Panc1 (cell line): ENCODE measurements around the gene OR2V2. TPM values are rescaled to one million over a fixed set of nuclear protein-coding genes. Genes with fewer than 3 reads are reported as not detected.

Source experiments
- ATAC-seq: fragments of 200-7000 bp; cut with Tn5 transposase; 2 replicates; pipeline ENCODE4 v1.9.1; 2020; ENCODE audit warnings: mild to moderate bottlenecking, moderate library complexity
- BruUV-seq: library from RNA; stranded (reverse); fragments of 400-500 nt; replicated peaks from 2 replicates; lab custom pipeline; 2021; lab: Mats Ljungman, UMichigan
- CTCF ChIA-PET: fragments of 300-600 bp; sonication (Branson Sonifier 250); formaldehyde crosslinking; loops from one replicate; lab custom pipeline; 2022; ENCODE audit warnings: antibody characterized with exemption; lab: Charles Lee
- POLR2A ChIA-PET: fragments of 300-600 bp; sonication (Branson Sonifier 250); formaldehyde crosslinking; loops from one replicate; lab custom pipeline; 2022; ENCODE audit warnings: antibody characterized with exemption; lab: Charles Lee
- DNase-seq: peaks from one replicate; pipeline ENCODE4 v3.0.0-alpha.2; 2010; ENCODE audit warnings: low read depth, low spot score
- H3K27ac ChIP-seq: 2 replicates; pipeline ENCODE4 v1.5.1; 2011; ENCODE audit warnings: mild to moderate bottlenecking, low read length, inconsistent platforms
- H3K27me3 ChIP-seq: fragments of 200-500 bp; sonication (Bioruptor generic); 2 replicates; pipeline ENCODE4 v1.6.0; 2014; ENCODE audit warnings: low read length, inconsistent platforms; ENCODE audit not compliant: control insufficient read depth, insufficient read depth
- H3K36me3 ChIP-seq: fragments of 200-500 bp; sonication (Bioruptor generic); 2 replicates; pipeline ENCODE4 v1.5.1; 2014; ENCODE audit warnings: inconsistent platforms, mild to moderate bottlenecking, low read length, moderate library complexity; ENCODE audit not compliant: control insufficient read depth, insufficient read depth
- H3K4me1 ChIP-seq: 2 replicates; pipeline ENCODE4 v1.5.1; 2011; ENCODE audit warnings: inconsistent platforms, mild to moderate bottlenecking, low read length, moderate library complexity; ENCODE audit not compliant: control insufficient read depth, insufficient read depth
- H3K4me3 ChIP-seq, 2 experiments: 2 replicates each; pipeline ENCODE4 v1.5.1; 2011 to 2012; ENCODE audit warnings: low read depth in 2 of 2, low read length in 2 of 2, mild to moderate bottlenecking in 2 of 2, inconsistent platforms in 1 of 2, moderate library complexity in 1 of 2
- H3K9me3 ChIP-seq: fragments of 200-500 bp; sonication (Bioruptor generic); 2 replicates; pipeline ENCODE4 v1.5.1; 2014; ENCODE audit warnings: low read depth, mild to moderate bottlenecking, inconsistent platforms, low read length, moderate library complexity; ENCODE audit not compliant: control insufficient read depth, insufficient read depth
- CTCF ChIP-seq: fragments of 450-650 bp; IDR thresholded peaks from 2 replicates; pipeline ENCODE4 v1.5.1; 2017; ENCODE audit warnings: mild to moderate bottlenecking
- POLR2AphosphoS5 ChIP-seq: IDR thresholded peaks from 2 replicates; pipeline ENCODE4 v1.6.1; 2012; ENCODE audit warnings: mild to moderate bottlenecking, low read depth, low read length, moderate library complexity
- REST ChIP-seq, 2 experiments: IDR thresholded peaks; 2 replicates each; pipeline ENCODE4 v1.6.1; 2011 to 2012; ENCODE audit warnings: low read depth in 2 of 2, control low read depth in 1 of 2, low read length in 1 of 2, mild to moderate bottlenecking in 1 of 2, moderate library complexity in 1 of 2; ENCODE audit not compliant: insufficient read depth in 1 of 2
- SIN3A ChIP-seq: IDR thresholded peaks from 2 replicates; pipeline ENCODE4 v1.6.1; 2012; ENCODE audit warnings: low read depth, mild to moderate bottlenecking, low read length, moderate library complexity, borderline replicate concordance; ENCODE audit not compliant: insufficient read depth
- TCF7L2 ChIP-seq: IDR thresholded peaks from 2 replicates; pipeline ENCODE4 v1.6.1; 2011; ENCODE audit warnings: mild to moderate bottlenecking, low read depth, low read length, inconsistent platforms
- in situ Hi-C: cut with HindIII; loops from 2 replicates; pipeline ENCODE4 v1.10.0; 2016; ENCODE audit warnings: low sequenced_read_pairs, low pct_unique_long_range_greater_than_20kb
- intact Hi-C: fragments of 100-400 bp; cut with micrococcal nuclease; formaldehyde crosslinking; loops from one replicate; pipeline ENCODE4 v1.10.0; 2022; ENCODE audit not compliant: unreplicated experiment
- total RNA-seq: library from RNA; stranded (reverse); gene quantifications from one replicate; pipeline ENCODE4 v1.2.1, GENCODE V29; 2021; ENCODE audit not compliant: unreplicated experiment

The OR2V2 gene
- total RNA-seq, 1 experiment from 2014 or later, result not detected

GRCh38 chr5:181194489-181195248, 47.3 kb downstream of the OR2V2 start:
- POLR2A ChIA-PET, result no interaction called here
- BruUV-seq, result no TSS peak
- intact Hi-C loops, result no loop called here

GRCh38 chr5:181195249-181195761, 47.9 kb downstream of the OR2V2 start:
- TF ChIP-seq POLR2AphosphoS5 (no peak), REST (IDR thresholded peaks at IDR 0.05; ENCODE audit: insufficient read depth in 1 of 2, low read depth in 2 of 2, low read length in 1 of 2) (no peak), TCF7L2 (no peak), SIN3A (no peak), CTCF (no peak)
- BruUV-seq, result no TSS peak
- Histone ChIP-seq H3K27me3 (no peaks in the 10 kb centered on the region), H3K36me3 (no peaks in the 10 kb centered on the region), H3K4me3 (no peak overlapping the region), H3K4me1 (peaks cover 22% of the 10 kb centered on the region), H3K27ac (no peak overlapping the region), H3K9me3 (no peaks in the 10 kb centered on the region)
- DNase-seq (no peak), ATAC-seq (no peak)
- CTCF ChIA-PET, result no interaction called here
- intact Hi-C loops (no loop called here), in situ Hi-C loops (no loop called here)
- POLR2A ChIA-PET, result no interaction called here

More at GRCh38 chr5:181194489-181195248, 47.3 kb downstream of the OR2V2 start:
- ATAC-seq (no peak), DNase-seq (no peak)
- H3K27me3 ChIP-seq, result no peaks in the 10 kb centered on the region
- in situ Hi-C loops, result no loop called here
- no peaks in the 10 kb centered on the region for H3K9me3 ChIP-seq
- H3K36me3 ChIP-seq, result no peaks in the 10 kb centered on the region
- no peak for TF ChIP-seq REST (IDR thresholded peaks at IDR 0.05; ENCODE audit: insufficient read depth in 1 of 2, low read depth in 2 of 2, low read length in 1 of 2)
- TF ChIP-seq TCF7L2, result no peak
- no peak for TF ChIP-seq POLR2AphosphoS5
- TF ChIP-seq SIN3A, result no peak
- TF ChIP-seq CTCF, result no peak
- no peak overlapping the region for H3K4me3 ChIP-seq
- H3K4me1 ChIP-seq, result peaks cover 22% of the 10 kb centered on the region
- no peak overlapping the region for H3K27ac ChIP-seq
- CTCF ChIA-PET, result no interaction called here
